HG03196 (cell line): Measurements from ENCODE around the gene UROC1.

ENCODE experiments used
- ATAC-seq: cut with Tn5 transposase; IDR thresholded peaks from one replicate; pipeline ENCODE4 v1.9.1; 2021; ENCODE audit not compliant: unreplicated experiment

The UROC1 gene

DNA sequence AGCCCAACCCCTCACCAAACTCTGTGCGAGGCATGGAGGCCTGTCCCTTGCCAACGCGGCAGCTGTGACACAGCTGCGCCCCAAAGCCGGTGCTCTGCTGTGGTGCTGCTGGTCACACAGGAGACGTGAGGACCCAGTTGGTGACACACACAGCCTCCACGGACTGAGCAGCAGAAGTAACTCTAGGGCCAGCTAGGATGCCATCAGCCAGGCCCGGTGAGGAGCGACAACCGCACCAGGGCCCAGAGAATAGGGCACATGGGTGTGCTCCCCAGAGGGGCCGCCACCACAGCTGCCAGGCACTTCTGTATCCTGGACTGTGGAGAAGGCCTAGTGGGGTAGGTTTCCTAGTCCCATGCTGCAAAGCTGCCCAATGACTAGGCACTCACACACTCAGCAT, 52.6 kb downstream of the UROC1 start:
- no peak for ATAC-seq

DNA sequence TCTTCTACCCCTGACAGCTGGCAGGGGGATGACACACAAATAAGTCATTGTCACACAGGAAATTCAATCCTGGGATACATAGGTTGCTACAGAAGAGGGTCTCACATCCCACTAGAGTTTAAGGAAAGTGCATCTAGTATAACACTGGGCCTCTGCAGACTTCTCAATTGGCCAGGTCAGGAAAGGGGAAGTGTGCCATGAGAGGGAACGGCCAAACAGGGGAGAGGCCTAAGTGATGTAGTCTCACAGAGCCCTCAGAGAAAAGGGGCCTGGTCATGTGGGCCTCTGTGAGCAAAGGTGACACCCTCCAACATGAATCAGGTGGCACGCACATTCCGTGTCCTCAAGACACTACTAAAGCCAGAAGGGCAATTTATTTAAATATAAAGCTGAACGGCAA, 53.1 kb downstream of the UROC1 start:
- ATAC-seq = no peak

GRCh38 chr3:126464093-126464492, 53.5 kb downstream of the UROC1 start:
- no peak for ATAC-seq

DNA sequence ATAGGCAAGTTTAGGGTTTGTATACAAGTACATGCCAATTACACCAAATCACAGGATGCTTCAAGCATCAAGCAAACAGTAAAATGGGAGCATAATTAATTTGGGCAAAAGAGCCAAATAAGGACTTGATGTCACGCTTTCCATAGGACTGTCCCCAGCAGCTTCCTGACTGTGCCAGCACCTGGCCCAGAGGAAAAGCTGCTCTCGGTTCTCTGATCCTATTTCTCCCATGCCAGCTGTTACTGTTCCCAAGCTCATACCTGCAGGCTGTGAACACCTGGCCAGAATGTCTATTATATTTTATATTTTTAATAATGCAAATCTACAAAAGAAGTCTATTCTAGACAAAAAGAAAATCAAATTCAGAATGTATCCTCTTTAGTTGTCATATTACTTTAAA, 54.1 kb downstream of the UROC1 start:
- ATAC-seq = no peak

GRCh38 chr3:126461450-126462070, 56.0 kb downstream of the UROC1 start:
- no peak for ATAC-seq

DNA sequence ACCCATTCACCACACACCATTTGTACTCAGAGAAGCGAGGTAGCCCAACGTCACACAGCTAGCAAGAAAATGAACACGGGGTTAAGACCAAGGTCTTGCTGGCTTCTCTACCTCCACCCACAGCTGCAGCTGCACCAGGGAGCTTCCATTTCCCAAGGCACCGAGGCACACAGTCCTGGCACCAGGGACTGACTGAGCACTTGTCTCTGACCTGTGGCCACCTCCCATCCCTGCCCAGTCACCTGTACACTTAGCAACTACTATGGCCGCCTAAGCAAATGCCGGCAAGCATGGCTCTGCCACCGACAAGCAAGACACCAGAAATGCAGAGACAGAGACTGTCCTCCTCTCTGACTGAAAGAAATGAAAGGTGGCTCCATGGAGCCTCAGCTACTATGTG, 57.2 kb downstream of the UROC1 start:
- ATAC-seq = no peak

DNA sequence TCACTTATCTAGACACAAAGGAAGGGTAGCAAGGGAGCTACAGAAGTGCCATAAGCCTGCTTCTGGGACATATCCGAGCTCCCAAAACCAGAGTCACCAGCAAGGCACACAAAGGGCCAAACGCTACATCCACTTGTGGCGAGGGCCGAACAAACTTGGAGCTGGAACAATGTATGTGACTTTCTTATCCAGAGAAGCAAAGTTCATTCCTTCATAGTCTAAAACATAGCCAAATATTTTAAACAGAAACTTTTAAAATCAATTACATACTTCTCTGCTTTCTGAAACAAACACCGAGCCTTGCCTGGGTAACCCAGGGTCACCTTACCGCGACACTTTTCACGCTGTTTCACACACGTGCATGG, 57.8 kb downstream of the UROC1 start:
- ATAC-seq = no peak

DNA sequence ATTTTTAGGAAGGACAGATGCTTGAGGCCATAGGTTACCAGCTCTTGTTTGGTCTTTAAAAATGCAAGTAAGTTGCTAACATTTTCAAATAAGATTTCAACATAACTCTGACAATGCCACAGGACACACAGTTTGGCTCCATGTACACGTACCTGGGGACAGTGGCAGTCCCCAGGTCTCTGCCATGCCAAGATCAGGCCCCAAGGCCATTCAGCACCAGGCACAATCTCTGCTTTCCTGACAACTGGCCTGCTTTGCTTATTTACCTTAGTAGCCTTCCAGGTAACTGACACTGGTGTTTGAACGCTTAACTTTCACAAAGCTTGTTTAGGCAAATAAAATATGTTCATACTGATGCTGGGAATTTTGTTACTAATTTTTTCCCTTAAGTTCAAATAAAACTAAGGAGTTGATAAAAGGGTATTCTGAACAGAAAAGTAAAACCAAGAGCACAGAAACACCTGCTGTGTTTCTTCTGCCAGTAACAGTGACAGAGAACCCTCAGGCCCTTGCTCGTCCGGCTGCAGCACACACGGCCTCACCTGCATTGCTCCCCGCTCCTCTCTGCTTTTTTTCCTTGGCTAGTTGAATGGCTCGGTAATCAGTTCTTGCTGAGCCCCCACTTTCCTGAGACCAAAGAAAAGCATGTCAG, 58.3 kb downstream of the UROC1 start:
- no peak for ATAC-seq

GRCh38 chr3:126456766-126457388, 60.7 kb downstream of the UROC1 start:
- ATAC-seq = no peak

- ATAC-seq = no peak
Measured at GRCh38 chr3:126456211-126456610, 61.4 kb downstream of the UROC1 start.

GRCh38 chr3:126454437-126455198, 63.0 kb downstream of the UROC1 start:
- no peak for ATAC-seq

GRCh38 chr3:126454025-126454424, 63.5 kb downstream of the UROC1 start:
- ATAC-seq = no peak

GRCh38 chr3:126452213-126452612, 65.4 kb downstream of the UROC1 start:
- no peak for ATAC-seq

DNA sequence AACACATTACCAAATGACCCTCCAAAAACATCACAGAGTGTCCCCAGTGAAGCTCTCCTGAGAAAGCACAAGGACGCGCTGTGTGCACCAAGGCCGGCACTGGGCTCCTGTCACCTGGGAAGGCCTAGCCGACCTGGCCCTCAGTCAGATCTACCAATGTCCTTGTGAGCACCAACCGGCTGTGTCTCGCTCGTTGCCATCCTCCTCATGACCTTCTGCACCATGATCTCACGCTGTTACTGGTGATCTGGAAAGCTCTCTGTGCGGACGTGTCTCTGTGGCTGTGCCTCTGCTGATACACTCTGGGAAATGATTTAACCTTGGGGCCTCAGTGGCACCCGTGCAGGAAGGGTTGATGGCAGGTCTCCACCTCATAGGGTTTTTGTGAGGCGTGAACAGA, 66.1 kb downstream of the UROC1 start:
- ATAC-seq = no peak

DNA sequence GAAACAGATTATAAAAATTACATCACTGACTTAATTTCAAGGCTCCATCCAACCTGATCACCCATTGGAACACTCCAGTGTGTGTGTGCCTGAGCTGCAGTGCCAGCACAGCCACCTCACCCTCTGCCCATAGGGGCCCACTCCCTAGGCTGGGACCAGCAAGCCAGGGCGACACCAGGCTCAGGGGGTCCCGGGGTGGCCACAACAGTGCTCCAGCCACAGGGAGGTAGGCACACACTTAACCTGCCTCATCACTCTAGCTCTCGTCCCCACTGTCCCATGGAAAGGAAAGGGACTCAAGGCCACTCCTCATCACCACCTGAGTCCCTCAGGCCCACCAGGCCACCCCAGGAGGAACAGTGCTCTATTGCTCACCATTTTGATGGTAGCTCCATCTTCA, 66.8 kb downstream of the UROC1 start:
- no peak for ATAC-seq

- no peak for ATAC-seq
Measured at GRCh38 chr3:126450219-126450618, 67.4 kb downstream of the UROC1 start.

DNA sequence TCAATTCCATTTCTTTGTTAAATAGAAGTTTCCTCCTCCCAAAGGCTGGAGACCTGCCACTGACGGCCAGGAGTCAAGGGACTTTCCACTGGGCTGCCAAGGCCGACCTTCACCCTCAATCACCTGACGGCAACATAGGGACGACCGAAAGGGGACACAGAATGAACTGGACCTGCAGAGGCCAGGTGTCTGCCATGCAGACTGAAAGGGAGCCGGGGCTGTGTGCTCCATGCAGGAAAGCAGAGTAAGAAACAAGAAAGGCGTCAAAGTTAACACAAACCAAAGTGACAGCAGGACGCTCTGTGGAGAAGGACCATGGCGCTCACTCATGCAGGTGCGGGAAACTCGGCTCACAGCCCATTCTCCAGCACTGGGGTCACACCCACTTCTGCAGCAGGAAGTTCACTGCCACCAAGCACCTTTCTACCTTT, 67.9 kb downstream of the UROC1 start:
- no peak for ATAC-seq

DNA sequence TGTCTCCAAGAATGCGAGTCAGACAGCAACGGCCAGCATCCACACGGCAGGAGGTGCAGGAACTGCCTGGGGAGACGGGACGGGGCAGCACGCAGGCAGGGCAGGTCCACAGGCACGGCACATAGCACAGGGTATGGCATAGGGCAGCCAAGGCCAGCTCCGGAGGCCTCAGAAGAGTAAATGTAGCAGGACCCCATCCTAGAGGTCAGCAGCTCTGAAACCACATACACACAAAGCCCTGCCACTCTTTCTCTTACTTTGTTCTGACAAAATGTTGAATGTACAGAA, 68.7 kb downstream of the UROC1 start:
- no peak for ATAC-seq

GRCh38 chr3:126448136-126448892, 69.3 kb downstream of the UROC1 start:
- ATAC-seq = no peak

DNA sequence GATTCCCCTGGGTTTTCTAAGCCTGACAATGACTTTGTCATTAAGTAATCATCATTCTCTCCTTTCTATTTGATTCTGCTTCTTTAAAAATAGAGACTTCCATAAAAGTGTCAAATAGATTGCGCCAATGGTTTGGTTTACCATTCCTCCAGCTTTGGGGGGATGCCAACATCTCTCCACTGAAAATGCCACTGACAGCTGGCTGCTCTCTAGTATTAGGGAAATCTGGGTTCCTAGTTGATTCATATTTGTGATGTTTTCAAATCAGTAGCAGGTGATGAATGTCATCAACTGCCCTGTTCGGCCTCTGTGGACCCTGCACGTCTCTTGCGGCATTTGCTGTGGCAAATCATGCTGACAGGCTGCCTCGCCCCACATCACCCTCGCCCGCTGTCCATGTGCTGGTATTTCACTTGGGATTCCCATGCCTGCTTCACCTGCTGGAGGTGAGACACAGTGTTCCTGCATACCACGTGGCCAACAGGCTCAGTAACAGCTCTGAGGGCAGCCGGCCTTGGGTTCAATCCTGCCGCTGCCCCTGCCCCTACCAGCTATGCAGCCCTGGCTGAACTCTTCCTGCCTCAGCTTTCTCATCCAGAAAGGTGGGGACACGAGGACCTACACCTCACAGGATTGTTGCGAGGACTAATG, 70.0 kb downstream of the UROC1 start:
- ATAC-seq = no peak

DNA sequence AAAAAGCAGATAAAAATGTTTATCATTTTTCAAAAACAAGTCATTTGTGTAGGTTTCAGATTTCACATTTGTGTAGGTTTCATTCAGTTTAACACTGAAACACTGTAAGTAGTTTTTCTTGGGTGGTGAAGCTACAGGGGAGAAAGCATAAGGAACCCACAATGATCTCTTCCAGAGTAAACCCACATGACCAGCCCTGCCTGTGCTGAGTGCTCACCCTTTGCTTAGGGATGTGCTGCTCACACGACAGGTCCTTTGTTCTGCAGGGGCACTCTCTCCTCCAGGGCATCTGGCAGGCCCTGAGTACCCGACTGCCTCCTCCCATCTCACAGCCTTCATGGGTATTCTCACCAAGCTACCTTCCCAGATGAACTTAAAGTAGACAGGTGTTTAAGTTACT, 70.8 kb downstream of the UROC1 start:
- ATAC-seq = no peak
